HG03378 (cell line): ENCODE results near the gene C12orf42.
"Not testable (repeated sequence)": the region's sequence is repeated elsewhere in the genome, so short reads cannot be mapped to it uniquely, and the experiment has no call there.

ENCODE experiments used
- ATAC-seq: cut with Tn5 transposase; IDR thresholded peaks from one replicate; pipeline ENCODE4 v1.9.1; 2021; ENCODE audit warnings: mild to moderate bottlenecking, moderate library complexity; ENCODE audit not compliant: unreplicated experiment

C12orf42 gene

DNA sequence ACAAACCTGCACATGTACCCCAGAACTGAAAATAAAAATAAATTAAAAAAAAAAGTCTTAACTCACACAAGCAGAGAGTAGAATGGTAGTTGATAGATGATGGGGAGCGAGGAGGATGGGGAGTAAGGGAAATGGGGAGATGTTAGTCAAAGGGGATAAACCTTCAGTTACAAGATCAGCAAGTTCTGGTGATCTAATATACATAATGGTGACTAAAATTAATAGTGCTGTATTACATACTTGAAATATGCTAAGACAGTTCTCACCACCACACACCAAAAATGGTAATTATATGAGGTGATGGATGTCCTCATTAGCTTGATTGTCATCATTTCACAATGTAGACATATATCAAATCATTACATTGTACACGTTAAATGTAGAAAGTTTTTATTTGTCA lies 3.2 kb upstream of the C12orf42 start:
- ATAC-seq, result no peak

DNA sequence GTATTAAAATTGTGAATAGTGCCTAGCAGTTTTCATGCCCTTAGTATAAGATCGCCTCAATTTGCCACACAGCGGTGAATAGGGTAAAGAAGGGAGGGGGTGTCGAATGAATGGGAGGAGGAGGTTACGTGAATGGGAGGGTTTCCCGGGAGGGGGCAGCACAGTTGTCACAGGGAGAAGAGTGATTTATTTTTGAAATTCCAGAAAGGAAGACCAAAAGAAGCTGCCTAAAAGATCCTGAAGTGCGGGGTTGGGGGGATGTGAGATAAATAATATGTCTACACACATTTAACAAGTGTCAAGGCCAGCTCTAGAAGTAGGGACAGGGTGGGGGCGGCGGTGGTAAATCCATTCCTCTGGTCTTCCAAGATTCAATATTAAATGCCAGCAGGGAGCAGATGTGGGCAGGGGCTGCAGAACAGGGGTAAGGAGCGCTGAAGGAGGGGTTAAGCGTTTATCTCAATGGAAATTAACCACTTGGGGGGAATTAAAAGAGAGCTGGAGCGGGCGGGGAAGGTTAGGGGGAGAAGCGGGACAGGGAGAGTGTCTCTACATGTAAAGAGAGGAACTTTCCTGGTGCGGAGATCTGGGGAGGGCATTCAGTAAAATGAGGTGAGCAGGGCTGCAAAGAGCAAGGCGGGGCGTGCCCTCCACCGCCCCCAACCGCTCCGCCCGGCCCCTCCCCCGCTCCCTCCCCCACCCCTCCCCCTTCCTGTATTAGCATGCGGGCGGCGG lies 867 bp downstream of the C12orf42 start:
- peak; percentile 6 for ATAC-seq

GRCh38 chr12:103494051-103494733 lies 1.6 kb downstream of the C12orf42 start:
- ATAC-seq, result no peak

GRCh38 chr12:103493199-103493598 lies 2.6 kb downstream of the C12orf42 start:
- ATAC-seq, result no peak

DNA sequence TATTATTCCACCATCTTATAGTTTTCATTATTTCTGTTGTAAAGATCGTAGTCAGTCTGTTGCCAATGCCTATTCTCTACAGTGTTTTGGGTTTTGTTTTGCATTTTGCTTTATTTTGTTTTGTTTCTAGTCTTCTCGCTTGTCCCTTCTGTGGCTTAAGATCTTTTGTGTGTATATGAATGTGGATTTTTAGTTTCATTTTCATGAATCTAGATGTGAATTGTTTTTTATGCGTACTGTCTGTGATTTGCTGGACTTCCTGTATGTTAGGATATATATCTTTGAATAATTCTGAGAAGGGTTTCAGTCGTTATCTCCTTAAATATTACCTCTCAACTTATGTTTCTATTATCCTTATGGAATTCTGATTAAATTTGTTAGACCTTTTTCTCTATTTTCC lies 13.4 kb downstream of the C12orf42 start:
- ATAC-seq, result no peak

GRCh38 chr12:103475073-103475472 lies 20.7 kb downstream of the C12orf42 start:
- no peak for ATAC-seq

DNA sequence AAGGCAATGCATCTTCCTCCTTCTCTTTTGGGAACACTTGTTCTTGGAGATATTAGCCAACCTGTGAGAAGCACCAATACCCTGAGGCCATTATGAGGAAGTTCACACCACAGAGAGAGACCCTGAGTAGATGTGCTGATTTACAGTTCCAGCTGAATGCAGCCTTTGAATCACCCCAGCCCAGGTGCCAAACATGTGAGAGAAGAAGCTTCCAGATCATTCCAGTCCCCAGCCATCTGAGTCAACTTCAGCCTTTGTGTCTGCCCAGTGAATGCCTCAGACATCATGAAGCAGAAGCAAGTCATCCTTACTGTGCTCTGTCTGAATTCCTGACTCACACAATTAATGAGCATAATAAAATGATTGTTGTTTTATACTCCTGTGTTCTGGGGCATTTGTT lies 25.1 kb downstream of the C12orf42 start:
- no peak for ATAC-seq

GRCh38 chr12:103469719-103470118 lies 26.0 kb downstream of the C12orf42 start:
- no peak for ATAC-seq

DNA sequence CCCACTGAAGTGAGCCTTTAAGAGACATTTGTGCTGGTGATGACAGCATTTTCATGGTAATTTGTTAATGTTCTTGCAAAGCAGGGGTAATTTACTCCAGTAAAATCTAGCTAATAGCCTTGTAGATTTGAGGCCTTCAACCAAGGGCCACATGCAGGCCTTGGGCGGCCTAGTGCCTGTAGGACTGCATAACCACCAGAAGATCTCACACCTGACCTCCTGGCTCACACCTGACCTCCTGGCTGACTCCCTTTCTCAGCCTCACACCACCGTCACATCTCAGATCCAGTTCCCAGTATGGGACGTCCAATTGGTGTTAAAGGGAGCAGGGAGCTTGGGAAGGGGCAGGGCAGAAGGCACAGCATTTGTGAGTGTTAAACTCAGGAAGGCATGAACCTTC lies 26.9 kb downstream of the C12orf42 start:
- no peak for ATAC-seq

DNA sequence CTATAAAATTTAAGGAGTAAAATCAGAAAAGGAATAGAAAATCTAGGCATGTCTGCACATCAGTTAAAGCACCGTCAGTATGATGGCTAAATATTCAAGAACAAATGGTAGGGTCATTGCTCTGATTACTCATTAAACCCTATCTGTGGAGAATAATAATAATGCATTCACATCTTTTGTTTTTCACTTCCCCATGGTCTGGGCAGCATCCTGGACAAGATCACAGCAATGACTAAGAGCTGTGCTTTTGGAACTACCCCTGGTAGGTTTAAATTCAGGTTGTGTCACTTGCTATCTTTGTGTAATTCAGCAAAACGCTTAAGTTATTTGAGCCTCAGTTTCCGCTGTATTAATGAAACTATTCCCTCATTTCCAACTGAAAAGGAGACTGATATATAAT lies 33.1 kb downstream of the C12orf42 start:
- peak; percentile 96 for ATAC-seq

DNA sequence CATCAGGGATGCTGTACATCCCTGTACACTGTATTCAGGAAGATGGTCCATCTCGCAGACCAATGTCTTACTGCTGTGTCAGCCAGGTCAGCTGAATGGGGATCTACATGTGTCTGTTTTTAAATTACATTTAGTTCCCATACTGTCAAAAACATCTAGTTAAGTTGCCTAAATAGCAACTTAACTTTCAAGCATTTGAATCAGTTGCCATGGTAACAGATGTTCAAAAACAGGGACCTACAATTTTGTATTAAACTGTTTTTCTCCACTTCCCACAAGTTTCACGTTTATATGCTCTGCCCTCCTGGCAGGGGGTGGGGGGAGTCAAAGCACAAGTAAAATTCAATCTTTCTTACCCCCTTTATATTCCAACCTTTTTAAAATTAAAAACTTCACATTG lies 38.3 kb downstream of the C12orf42 start:
- no peak for ATAC-seq

GRCh38 chr12:103456006-103456405 lies 39.8 kb downstream of the C12orf42 start:
- ATAC-seq, result no peak

GRCh38 chr12:103455020-103455763 lies 40.6 kb downstream of the C12orf42 start:
- peak; percentile 67 for ATAC-seq

- ATAC-seq, result no peak
Measured at GRCh38 chr12:103444983-103445382, 50.8 kb downstream of the C12orf42 start.

GRCh38 chr12:103442822-103443221 lies 52.9 kb downstream of the C12orf42 start:
- ATAC-seq, result no peak

- peak; percentile 1 for ATAC-seq
Measured at GRCh38 chr12:103442182-103442555, 53.6 kb downstream of the C12orf42 start.

- peak; percentile 96 for ATAC-seq
Measured at GRCh38 chr12:103441437-103442181, 54.2 kb downstream of the C12orf42 start.

DNA sequence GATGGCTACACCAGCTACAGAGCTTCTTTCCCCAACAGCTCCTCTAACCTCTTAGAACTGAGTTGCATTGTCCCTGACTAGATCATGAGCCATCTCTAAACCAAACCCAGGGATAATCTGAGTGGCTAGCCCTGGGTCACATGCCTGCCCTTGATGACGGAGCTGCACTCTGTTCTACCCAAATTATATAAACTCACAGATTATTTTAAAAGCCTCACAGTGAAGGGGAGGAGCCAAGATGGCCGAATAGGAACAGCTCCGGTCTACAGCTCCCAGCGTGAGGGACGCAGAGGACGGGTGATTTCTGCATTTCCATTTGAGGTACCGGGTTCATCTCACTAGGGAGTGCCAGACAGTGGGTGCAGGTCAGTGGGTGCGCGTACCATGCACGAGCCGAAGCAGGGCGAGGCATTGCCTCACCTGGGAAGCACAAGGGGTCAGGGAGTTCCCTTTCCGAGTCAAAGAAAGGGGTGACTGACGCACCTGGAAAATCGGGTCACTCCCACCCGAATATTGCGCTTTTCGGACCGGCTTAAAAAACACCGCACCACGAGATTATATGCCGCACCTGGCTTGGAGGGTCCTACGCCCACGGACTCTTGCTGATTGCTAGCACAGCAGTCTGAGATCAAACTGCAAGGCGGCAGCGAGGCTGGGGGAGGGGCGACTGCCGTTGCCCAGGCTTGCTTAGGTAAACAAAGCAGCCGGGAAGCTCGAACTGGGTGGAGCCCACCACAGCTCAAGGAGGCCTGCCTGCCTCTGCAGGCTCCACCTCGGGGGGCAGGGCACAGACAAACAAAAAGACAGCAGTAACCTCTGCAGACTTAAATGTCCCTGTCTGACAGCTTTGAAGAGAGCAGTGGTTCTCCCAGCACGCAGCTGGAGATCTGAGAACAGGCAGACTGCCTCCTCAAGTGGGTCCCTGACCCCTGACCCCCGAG lies 61.3 kb downstream of the C12orf42 start:
- not testable (repeated sequence) for ATAC-seq

DNA sequence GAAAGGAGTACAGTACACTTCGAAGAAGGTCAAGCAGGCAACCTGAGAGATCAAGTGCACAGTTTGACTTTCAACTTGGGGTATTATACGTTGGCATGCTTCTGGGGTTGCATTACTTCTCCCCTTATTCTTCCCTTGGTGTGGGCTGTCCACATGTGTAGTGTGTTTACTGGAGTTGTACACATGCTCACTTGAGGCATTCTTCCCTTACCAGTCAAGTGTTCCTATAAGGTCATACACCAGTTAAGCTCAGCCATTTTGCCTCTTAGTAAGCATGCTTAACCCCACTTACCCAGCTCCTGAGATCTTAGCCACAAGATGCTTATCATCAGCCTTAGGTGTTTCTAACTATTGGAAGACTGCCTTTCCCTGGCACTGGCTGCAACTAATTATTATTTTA lies 63.8 kb downstream of the C12orf42 start:
- no peak for ATAC-seq

DNA sequence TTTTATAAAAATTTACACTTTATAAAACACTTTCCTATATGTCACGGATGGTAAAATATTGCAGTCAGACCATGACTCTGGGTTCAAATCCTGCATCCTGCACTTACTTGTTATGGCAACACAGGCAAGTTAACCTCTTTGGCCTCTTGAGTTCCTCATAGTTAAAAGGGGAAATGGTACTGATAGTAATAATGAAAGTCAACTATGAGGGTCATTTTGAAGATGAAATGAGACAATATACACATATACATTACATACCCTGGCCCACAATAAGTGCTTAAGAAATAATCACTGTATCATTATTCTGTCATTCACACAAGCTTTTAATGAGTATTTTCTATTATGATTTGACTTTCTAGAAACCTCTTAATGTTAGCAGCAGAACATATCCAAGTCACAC lies 64.4 kb downstream of the C12orf42 start:
- peak; percentile 50 for ATAC-seq
